Activated CD8-positive, alpha-beta memory T cell treated with anti-CD3 and anti-CD28 coated beads for 4 hours (primary cell): ENCODE data around the gene SLC22A23.

Experiments
- DNase-seq, 2 donors: peaks; one replicate each; pipeline ENCODE4 v3.0.0-alpha.2; 2020; ENCODE audit warnings: low read depth in 2 of 2

The SLC22A23 gene

DNA sequence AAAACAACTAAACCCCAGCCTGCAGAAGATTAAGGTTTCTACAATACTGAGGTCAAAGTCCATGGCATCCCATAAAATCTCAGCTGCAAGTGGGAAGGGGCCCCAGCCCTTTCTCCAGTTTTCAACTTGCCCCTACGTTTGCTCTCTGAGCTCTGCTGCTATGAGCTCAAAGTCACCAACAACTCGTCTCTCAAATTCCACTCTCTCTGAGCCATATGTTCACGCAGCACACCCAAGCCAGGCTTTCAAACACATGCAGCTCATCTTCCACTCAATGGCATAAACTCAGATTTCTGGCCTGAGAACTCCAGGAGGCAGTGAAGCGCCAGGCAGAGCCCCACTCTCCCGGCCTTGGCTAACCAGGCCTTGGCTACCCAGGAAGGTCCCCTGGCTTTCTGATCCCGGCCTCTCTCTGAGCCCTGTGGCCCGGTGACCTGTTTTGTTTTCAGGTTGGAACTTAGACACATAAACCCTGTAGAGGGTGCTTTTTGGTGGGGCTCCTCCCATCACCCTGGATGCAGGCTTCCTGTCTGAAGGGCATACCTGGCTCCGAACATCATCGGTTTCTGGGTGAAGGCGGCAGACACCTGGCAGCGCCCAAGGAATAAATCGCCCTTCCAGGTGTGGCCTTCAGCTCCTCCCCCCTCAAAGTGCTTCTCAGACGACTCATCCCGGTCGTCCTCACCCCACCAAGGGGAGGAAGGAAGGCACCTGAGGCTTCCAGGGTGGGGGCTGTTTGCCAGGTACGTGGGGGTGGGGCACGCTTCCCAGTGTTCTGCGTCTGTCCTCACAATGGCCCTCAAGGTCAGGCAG, 12.4 kb downstream of the SLC22A23 start:
- no peak for DNase-seq

GRCh38 chr6:3443221-3443515, 13.7 kb downstream of the SLC22A23 start:
- DNase-seq, result no peak

GRCh38 chr6:3442431-3443220, 14.2 kb downstream of the SLC22A23 start:
- no peak for DNase-seq

DNA sequence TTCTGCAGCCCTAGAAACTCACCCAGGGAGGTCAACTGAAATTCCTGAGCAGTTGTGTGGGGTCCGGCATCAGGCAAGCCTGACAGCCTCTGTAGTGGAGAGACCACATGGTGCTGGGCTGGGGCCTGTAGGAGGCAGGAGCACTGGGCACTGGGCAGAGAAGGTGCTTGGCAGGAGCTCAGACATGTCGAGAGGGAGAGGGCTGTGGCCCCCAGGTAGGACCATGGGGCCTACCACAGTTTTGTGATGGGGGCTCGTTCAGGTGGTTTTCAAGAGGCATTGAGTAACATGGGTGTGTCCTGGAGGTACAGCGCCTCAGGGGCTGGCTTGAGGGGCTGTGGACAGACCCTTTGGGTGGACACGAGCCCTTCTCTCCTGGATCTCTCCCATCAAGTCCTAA, 15.9 kb downstream of the SLC22A23 start:
- DNase-seq, result no peak

DNA sequence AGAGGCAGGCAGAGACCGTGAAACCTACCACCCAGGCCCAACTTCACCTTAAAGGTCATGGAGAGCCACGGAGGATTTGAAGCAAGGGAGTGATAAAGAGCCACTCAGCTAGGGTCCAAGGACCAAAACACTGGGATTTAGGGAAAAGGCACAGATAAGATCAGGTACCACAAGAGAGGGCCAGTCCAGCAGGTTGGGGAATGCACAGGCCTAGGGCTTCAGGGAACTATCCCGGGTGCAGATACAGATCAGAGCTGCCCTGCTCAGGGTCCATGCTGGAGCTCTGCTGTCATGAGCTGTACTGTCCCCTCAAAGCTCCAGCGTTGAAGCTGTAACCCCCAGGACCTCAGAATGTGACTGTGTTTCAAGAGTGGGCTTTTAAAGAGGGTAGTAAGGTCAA, 16.9 kb downstream of the SLC22A23 start:
- DNase-seq, result no peak

- no peak for DNase-seq
These were observed 18.4 kb downstream of the SLC22A23 start for GRCh38 chr6:3438190-3439167.

- DNase-seq, result no peak
These were observed 23.8 kb downstream of the SLC22A23 start for GRCh38 chr6:3433005-3433404.

GRCh38 chr6:3432416-3432815, 24.4 kb downstream of the SLC22A23 start:
- DNase-seq, result no peak

DNA sequence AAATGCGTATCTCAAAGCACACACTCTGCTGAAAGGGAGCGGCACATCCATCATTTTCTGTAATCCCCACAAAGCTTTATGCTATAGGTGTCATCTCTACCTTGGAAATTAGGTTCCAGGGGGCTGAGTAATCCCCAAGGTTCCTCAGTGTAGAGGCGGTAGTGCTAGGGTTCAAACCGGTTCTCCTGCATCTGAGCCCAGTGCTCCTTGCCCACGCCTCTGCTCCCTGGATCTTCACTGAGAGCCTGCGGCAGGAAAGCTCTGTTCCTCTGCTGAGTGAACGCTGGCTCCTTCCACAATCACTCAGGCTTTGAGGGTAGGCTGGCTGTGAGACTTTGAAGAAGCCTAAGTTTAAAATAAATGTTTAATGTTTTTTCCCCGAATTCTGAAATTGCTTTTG, 24.9 kb downstream of the SLC22A23 start:
- DNase-seq, result no peak

- DNase-seq, result no peak
These were observed 27.6 kb downstream of the SLC22A23 start for GRCh38 chr6:3429211-3429610.

GRCh38 chr6:3428700-3429099, 28.1 kb downstream of the SLC22A23 start:
- DNase-seq, result no peak

DNA sequence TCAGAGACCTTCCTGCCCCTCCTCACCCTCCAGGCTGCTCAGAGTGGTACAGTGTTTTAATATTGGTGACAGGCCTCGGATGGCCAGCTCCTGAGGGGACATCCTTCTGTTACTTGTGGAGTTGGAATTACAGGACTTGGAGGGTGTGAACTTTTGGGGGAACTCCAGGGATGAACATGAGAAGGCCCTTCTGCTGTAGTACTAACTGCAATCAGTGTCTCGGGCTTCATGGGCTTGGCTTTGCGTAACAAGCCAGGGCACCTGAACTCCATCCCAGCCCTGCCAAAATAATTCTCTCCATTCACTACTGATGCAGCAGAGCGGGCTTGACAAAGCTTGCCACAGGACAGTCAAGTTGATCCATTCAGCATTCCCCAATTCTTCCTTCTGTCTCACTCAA, 28.6 kb downstream of the SLC22A23 start:
- DNase-seq, result no peak

DNA sequence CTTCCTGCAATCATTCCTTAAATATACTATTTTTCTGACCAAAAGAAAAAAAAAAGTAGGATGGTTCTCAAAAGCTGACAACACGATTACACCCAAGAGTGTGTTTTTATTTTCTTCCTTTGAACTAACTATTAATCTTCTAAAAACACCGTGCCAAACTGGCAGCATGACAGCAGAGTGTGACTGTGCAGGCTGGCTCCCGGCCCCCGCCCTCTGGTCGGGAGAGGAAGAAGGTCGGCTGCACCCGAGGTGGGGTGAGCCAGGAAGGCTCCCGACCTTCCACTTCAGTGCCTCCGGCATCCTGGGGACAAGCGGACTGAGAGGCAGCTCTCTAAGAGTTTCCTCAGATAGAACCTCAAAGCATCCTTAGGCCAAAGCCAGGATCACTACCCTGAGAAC, 29.2 kb downstream of the SLC22A23 start:
- no peak for DNase-seq

DNA sequence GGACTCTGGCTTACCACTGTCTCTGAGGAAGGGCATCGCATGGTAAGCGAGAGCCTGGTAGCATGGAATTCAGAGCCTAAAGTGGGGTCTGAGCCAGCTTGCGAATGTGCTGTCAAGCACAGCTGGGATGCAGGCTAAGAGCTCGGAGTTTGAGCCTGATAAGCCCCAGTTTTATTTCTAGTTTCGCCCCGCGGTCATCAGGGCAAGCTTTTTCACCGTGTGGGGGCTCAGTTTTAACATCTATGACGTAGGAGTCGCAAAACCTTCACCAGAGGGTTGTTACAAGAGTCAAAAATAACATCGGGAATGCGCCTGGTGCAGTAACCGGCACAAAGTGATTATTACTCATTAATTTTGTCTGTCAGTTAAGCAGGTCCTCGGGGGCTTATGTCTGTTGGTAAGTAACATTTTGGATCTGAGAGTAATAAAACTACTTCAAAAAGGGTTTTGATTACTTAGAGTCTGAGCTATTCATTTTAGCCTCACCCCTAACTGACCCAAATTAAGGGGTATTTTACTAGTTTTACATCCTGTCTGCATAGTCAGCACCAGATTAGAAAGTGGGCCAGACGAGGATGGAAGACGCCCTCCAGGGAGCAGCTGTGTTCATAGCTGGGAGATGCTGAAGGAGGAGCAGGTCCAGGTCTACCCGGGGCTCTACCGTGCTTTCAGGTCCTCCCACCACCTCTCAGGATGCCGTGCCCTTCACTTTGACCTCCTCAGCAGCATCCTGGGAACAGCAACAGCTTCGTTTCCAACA, 29.7 kb downstream of the SLC22A23 start:
- no peak for DNase-seq

DNA sequence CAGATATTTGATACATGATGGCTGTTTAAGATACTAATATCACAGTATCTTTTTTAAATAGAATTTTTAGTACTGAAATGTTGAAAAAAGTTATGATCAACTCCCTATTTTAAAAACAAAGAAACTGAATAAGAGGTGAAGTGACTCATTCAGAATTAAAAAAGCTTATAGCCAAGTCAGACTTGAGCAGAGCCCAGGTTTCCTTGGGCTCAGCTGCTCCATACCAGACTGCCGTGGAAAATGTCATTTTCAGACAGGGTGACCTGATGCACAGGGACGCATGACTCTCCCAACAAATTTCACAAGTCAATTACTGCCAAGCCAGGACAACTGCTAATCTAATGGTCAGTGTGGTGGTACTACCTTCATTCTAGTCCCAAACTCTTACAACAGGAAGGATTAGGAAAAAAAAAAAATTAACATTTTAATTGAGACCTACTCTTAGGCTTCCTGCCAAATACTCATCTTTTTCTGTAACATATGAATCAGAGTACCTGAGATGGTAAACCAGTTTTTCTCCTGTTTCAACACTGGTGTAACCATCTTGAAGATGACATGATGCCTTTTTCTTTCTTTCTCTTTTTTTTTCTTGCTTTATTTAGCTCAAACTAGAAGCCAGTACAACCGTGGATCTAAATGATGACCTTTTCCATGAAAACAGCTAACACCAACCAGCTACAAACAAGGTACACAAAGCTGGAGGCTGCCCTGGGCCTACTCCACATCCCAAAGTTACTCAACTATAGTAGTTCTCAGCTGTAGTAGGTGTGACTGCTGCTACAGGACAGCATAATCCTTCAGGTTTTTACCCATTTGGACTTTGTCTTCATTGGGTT, 30.5 kb downstream of the SLC22A23 start:
- DNase-seq, result no peak

DNA sequence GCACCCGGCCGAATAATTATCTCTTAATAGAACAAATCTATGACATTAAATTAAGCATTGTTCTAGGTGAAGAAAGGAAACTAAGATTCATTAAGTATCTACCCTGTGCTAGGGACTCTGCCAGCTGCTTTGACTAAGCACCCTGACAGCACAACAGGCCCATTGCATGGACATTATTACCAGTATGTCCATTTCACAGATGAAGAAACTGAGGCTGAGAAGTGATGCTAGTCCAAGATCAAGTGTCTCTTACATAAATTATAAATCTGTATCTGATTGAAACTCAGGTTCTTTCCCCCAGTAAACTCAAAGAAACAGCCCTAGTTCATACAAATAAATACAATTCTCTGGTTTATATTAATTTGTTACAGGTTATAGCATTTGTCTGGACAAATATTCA, 31.3 kb downstream of the SLC22A23 start:
- no peak for DNase-seq

DNA sequence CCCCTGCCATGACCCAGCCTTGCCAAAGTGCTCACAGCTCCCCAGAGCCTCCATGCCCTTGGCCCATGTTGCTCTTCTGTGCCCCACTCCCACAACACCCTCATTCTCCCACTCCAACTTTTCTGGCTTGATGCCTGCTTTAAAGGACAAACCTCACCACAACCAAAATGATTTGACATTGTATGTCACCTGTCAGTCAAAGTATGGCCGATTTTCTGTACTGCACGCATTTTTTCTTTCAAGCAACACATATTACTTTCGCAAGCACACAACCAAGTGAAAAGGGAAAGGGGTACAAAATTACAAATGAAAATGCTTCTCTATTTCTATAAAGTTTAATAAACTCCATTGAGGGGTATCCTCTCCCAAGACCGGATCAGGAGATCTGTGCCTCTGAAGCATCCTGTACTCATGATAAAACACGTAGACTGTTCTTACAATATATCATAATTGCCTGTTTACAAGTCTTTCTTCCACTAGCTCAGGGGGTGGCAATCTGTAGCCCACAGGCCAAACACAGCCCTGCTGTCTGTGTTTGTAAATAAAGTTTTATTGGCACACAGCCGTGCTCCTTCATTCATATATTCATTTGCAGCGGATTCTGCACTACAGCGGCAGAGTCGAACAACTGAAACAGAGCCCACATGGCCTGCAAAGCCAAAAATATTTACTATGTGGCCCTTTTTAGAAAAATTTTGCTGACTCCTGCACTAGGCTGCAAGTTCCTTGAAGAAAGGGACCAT, 32.5 kb downstream of the SLC22A23 start:
- no peak for DNase-seq

GRCh38 chr6:3423439-3424184, 33.2 kb downstream of the SLC22A23 start:
- DNase-seq, result no peak

- no peak for DNase-seq
These were observed 34.3 kb downstream of the SLC22A23 start for GRCh38 chr6:3422435-3423070.
